HG02885 (cell line): ENCODE results near the gene DUSP22.
A peak's percentile ranks its signal among the peaks of the same experiment; 100 is the strongest.
"Not testable (repeated sequence)": the region's sequence is repeated elsewhere in the genome, so short reads cannot be mapped to it uniquely, and the experiment has no call there.

Source experiments
- ATAC-seq: cut with Tn5 transposase; IDR thresholded peaks from one replicate; pipeline ENCODE4 v1.9.1; 2021; ENCODE audit warnings: mild to moderate bottlenecking; ENCODE audit not compliant: unreplicated experiment, poor library complexity

Gene DUSP22

DNA sequence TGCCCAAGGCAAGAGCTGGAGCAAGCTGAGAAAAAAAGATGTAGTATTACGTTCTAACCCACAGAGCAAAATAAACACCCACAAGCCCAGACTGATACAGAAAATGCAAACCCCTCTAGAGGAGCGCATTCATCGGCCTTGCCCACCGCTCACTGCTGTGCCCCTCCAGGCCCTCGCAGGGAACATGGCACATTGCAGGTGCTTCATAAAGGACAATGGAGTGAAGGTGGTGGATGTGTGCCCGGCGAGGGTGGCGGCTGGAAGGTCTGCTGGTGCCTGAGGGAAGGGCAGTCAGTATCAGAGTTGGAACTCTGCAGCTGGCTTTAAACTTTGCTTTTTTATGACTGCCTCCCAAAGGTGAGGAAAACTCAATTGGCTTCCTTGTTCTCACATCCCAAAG lies 80.7 kb downstream of the DUSP22 start:
- ATAC-seq: no peak

- no peak for ATAC-seq
Measured at GRCh38 chr6:373773-374724, 81.8 kb downstream of the DUSP22 start.

DNA sequence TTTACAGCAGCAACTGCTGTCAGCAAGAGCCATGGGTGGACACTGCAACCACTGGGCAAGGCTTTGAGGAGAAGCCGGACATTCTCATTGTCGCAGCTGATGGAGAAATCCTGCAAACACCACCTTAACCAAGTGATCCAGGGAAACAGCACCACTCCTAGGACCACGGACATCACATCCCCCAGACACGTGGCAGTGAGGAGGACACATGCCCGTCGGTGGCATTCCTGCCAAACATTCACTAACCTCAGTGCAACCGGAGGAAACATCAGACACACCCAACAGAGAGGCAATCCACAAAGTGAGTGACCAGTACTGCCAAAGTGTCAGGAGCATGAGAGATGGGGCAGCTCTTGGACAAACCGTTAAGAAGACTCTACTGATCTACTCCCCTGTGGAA lies 82.7 kb downstream of the DUSP22 start:
- ATAC-seq: no peak

DNA sequence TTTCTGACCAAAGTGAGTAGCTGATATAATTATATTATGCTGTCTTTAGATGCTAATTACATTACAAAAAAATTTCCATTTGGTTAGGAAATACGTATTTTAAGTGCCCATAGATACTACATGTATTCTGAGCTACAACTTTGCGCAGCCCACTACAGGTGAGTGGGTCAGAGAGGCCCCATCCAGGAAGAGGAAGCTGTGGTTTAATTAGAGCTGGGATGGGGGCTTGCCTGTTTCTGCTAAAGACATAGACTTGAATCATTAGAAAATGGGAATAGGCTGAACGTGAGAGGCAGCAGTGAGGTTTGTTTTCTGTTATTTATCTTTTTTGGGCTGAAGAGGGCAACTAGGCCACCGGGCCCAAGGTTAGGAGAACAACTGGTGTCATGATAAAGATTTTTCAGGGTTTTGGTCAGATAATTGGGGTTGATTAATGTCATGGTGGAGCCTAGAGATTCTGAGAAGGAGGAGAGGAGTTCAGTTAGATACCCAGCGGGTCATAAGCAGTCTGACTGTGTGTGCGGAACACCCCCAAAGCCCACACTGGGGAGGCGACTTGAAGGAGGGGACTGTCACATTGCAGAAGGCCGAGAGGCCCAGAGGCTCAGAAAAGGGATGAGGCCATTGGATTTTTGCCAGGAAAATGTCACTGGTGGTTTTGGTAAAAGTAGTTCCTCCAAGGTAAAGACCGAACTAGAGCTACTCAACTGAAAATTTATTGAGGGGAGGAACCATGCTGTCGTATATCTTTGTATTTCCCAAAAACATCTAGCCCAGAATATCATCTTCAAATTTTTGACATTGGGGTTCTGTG lies 84.7 kb downstream of the DUSP22 start:
- no peak for ATAC-seq

GRCh38 chr6:377641-378020 lies 85.3 kb downstream of the DUSP22 start:
- not testable (repeated sequence) for ATAC-seq

DNA sequence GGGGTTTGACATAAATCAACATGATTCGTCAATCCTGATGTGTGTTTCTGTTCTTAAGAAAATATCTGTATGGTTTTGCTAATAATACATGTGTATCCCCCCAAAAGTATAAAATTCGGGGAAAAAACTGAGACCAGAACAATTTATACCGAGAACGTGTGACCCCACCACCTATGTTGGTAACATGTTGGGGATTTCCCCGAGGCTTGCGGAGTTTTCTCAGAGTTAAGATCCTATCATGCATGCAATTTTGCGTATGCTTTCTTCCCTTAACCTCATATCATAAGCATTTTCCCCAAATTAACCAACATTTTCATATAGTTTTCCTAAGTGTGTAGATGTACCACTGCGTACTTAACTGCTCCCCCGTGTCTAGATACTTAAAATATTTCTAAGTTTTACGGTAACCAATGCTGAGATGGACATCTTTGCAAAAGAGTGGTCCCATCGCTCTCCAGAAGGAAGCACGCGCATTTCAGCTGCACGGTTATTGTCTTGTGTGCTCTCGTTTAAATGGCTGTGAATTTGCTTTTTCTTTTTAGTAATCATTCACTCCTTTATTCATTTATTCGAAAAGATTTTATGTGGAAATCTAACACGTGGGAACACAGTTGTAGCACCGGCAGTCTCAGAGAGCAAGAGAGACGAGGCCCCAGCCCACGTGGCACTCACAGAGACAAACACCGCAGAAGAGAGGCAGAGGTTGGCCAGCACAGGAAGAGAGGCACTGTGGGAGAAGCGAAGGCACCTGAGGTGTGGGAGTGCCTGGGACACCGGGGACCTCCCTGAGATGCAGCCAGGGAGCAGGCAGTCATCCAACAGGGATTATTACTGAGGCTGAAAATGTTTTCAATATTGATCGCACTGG lies 86.0 kb downstream of the DUSP22 start:
- ATAC-seq: no peak

- ATAC-seq: no peak
Measured at GRCh38 chr6:378958-379409, 86.7 kb downstream of the DUSP22 start.

DNA sequence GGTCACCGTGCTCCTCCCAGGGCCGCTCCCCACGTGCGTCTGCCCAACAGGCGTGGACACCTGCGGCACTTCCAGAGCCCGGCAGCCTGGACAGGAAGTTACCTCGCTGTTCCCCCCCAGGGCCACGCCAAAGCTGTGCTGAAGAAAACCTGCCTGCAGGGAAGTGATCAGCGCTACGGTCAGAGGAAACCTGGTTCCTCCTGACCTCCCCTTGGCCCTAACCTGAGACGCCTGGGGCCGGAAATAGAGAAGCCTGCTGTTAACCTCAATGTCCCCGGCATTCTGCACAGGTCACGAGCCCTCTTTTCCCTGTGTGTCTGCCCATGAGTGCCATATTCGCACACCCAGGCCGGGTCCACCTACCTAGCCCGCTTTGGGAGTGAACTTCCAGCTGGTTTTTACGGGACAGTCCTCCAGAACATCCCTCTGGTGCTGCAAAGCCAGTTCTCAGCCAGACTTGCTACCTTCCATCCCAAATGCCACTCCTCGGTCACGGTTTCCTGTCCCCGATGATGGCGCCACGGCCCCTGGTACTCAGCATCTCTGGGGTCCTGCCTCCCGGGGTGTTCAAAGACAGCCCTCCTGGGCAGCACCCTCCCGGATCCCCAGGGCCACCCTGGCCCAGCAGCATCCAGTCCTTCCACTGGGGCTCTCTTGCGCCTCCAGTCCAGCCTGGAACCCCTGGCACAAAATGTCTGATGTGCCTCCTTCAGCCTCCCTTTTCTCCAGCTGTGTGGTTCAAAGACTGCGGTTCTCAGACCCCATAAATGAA lies 87.3 kb downstream of the DUSP22 start:
- ATAC-seq: peak; percentile 52

DNA sequence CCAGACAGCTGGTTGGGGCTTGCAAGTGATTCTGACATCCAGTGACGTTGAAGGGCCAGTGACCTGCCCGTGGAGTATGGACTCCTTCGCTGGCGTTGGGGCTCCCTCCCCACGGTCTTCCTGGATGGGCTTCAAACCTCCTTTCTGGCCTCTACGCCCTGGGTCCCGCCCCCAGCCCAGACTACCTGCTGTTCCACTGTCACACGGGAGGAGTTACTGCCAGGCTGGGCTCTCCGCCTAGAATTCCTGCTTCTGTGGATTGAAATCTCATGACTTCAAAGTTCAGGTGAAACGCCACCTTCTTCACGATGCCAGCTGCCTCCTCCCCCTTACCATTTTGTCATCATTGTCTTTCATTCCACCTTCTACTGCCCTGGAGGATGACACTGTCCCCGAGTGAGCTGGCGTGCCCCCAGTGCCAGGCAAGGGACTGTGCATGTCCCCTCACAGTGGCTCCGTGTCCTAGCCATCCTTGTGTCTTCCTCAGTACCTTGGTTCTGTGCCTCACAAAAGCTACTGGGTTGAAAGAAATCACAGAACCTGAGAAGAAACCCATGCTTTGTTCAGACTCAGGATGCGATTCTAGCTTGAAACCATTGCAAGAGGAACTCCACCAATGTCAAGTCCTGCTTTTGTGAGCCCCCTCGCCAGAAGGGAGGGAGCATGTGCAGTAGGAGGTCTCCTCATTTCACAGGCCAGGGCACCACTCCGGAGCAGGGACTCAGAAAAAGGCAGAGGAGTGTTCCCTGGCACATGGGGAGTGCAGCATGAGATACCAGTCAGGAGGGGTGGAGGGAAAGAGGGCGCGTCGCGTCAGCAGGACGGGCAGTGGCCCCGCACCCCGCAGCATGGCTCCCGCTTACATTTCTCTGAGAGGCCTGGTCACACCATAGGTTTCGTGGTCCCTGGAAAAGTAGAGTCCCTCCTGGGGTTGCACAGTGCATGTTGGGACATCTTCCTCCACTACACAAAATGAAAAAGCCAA lies 88.2 kb downstream of the DUSP22 start:
- ATAC-seq: no peak

DNA sequence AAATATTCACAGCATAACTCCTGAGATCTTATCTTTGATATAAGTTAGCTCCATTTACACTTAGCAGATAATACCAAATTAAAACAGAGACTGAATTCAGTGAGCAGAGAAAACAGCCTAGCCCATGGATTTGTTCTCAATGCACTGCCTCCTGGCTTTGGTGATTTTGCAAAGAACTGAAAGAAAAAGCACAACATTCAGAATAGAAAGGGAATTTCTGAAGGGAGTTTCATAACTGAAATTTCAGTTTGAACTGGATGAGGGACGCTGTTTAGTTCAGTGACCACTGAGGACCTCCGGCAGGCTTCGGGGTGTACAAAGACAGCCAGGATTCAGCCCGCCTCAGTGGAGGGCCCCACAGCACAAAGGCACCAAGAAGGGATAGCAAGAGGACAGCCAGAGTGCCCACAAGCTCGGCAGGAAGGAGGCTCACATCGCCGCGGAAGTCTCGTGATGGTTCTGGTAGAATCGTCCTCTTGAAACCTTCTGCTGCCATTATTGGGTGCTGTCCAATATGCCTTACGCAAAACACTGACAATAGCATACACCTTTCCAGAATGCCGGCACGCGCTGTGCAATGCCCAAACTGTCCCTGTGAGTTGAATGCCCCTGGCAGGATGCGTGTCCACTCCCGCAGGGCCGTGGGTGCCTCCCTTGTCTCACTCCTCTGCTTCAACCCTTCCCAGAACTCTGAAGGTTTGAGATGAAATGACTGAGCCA lies 89.6 kb downstream of the DUSP22 start:
- ATAC-seq: no peak

DNA sequence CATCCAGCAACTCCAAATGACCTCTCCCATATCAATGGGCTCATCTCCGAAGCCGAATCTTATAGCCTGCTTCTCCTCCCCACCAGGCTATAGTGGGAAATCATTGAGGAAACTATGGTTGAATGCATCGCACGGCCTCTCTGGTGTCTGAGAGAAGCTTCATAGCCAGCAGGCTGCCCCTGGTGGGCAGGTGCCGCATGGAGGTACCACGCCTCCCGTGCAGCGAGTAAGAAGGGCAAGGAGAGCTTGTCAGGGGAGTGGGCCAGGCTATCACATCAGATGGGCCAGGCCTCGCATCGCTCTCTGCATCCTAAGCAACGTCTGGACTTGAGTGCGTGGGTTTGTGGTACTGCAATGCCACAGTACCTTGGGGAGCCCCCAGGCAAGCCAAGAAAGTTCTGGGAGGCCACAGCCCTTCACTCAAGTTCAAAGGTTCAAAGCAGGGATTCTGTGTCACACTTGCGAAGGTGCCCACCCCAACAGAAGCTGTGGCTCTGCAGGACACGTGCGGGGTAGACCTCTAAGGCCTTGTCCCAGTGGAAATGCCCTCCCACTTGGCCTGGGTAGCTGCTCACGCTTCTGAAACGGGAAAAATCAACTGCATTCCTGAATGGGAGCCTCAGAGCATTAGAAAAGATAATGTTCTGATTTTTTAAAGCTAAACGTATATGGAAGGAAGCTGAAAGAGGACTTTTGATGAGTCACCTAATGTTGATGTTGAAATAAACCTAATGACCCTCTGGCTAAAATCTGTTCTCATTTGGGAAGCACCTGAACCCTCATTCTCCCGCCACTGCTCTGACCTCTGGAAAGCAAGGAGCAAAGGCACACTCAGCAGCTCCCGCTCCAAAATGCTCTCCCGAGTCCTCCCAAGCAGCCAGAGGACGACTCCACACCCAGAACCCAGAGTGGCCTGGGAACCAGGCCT lies 90.9 kb downstream of the DUSP22 start:
- ATAC-seq: no peak

DNA sequence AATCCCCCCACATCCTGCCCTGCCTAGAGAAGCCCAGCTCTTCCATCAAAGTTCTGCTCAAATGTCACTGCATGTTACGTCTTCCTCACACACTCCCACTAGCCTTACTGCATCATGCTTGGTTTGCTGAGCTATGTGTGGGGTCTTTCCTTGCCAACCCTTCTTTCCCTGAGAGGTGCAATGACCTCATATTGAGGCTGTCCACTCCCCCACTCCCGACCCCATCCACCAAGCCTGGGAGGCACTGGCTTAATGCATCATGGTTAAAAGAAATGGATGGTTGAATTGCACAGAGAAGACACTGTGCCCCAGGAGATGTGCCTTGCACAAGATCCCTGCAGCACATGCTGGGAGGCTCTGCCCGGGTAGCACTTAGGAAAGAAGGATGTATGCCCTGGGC lies 91.6 kb downstream of the DUSP22 start:
- no peak for ATAC-seq

GRCh38 chr6:384898-385297 lies 92.6 kb downstream of the DUSP22 start:
- ATAC-seq: no peak

GRCh38 chr6:385614-386013 lies 93.3 kb downstream of the DUSP22 start:
- ATAC-seq: no peak

- no peak for ATAC-seq
Measured at GRCh38 chr6:386688-387266, 94.5 kb downstream of the DUSP22 start.

DNA sequence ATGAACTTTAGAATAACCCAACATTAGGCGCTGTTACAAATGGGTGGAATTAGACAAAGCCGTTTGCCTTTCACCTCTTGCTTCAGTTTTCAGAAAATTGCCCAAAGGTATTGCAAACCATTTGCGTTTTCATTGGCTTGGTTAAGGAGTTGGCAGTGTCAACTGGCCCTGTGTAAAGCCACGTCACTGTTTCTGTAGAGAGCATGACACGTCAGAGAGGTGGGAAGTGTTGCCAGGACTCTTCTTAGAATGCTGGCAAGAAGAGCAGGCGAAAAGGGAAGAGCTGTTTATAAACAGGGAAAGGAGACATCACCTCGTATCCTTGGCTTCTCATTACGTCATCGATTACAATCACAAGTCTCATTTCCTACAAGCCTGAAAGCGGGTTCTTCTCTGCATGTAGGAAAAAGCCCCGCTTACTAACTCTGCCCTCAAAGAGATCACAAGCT lies 95.0 kb downstream of the DUSP22 start:
- no peak for ATAC-seq
